ENCODE results near the gene FREM1. TPM values are rescaled to one million over a fixed set of nuclear protein-coding genes. Genes with fewer than 3 reads are reported as not detected.

Gene FREM1
- total RNA-seq, 2 experiments from 2014 or later: not detected

DNA sequence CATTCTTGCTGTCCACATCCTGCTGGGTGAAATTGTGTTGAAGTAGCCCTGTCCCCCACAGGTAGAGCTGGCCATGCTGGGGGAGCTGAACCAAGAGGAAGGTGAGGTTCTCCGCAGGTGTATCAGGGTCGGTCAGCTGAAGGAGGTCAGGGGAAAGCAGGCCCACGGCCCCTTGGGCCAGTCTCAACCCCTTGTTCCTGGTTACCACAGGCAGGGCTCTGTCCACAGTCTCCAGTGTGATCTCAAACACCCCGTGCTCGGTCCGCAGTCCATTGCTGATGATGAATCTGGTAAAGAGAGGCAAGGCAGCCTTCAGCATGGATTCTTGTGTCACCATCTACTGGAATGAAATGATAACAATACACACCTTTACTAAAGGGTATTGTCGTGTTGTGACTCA, 134.3 kb downstream of the FREM1 start:
- H3K27ac Mint-ChIP-seq: no peak overlapping the region
- H3K4me1 Mint-ChIP-seq: no peaks in the 10 kb centered on the region
- H3K4me3 Mint-ChIP-seq: no peak overlapping the region
- POLR2A ChIA-PET: no interaction called here
- ATAC-seq (ENCODE audit: low read depth) (no peak), DNase-seq (no peak)
- H3K27me3 Mint-ChIP-seq: peaks cover 6% of the 10 kb centered on the region
- H3K36me3 Mint-ChIP-seq: no peaks in the 10 kb centered on the region
- H3K9me3 Mint-ChIP-seq: no peaks in the 10 kb centered on the region

DNA sequence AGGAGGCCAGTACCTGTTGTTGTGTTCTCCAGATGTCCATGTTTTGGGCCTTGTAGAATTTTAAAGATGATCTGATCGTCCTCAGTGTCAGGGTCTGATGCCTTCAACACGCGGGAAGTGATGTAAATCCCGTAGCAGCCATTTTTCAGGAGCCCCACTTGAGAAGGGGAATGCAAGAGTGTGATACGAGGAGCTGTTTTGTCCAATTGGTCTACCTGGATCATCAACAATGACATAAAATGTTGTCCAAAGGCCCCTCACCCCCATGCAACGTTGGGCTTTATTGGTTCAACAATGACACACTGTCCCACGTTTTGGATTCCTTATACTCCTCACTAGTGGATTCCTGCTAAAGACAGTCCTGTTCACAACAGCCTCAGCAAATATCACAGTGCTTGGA, 139.6 kb downstream of the FREM1 start:
- Mint-ChIP-seq H3K4me3 (no peak overlapping the region), H3K36me3 (no peaks in the 10 kb centered on the region), H3K27ac (no peak overlapping the region), H3K9me3 (no peaks in the 10 kb centered on the region), H3K27me3 (peaks cover 14% of the 10 kb centered on the region), H3K4me1 (peaks cover 3% of the 10 kb centered on the region)
- ATAC-seq (ENCODE audit: low read depth): no peak
- POLR2A ChIA-PET: no interaction called here
- no peak for DNase-seq

DNA sequence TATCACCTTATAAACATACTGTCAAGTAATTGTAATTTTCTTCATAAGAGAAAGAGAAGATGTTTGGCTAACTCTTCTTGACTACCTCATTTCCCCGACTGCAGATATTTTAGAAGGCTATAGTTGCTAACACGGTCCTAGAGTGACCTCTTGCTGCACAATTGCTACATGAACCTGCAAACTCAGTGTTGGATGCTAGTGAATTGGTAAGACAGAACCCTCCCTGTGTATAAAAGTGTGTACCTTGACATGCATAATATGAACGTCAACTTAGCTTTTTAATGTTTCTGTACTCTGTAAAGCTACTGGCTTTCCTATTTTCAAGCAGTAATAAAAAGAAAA, 141.0 kb downstream of the FREM1 start:
- H3K36me3 Mint-ChIP-seq: no peaks in the 10 kb centered on the region
- no peak for ATAC-seq (ENCODE audit: low read depth)
- POLR2A ChIA-PET: no interaction called here
- no peak for DNase-seq
- H3K27me3 Mint-ChIP-seq: peaks cover 16% of the 10 kb centered on the region
- peaks cover 3% of the 10 kb centered on the region for H3K4me1 Mint-ChIP-seq
- H3K27ac Mint-ChIP-seq: no peak overlapping the region
- H3K4me3 Mint-ChIP-seq: no peak overlapping the region
- no peaks in the 10 kb centered on the region for H3K9me3 Mint-ChIP-seq

DNA sequence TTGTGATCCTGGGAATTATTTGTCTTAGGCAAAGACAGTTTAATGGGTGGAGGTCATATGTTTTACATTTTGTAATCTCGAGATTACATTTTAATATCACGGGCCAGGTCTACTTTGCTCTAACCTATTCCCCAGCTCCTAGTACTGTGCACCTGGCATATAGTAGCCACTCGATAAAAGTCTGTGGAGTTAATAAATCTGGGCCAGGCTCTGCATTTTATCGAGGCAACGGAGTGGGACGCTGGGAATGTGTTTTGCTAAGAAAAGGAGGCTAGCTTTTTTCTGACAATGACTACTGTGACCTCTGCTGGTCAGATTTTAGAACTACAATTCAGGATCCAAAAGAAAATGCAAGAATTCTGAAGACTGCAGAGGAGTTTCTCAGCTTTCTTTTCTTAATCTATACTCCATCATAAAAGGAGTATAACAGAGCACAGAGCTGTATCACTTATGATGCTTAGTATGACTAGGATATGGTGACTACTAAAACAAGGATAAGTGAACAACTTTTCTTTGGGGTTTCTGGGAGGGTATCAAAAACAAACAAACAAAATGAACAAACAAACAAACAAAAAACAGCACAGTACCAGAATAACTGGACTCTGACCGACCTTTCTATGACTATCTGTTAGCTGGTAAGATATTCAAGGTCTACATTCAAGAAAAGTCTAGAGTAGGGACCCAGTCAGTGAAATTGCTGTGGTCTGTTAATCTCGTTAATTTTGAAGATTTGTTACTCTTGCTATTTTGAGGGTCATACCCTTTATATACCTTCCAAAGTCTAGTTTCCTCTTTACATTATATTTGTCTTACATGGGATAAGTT, 141.6 kb downstream of the FREM1 start:
- H3K27ac Mint-ChIP-seq: no peak overlapping the region
- peaks cover 16% of the 10 kb centered on the region for H3K27me3 Mint-ChIP-seq
- H3K9me3 Mint-ChIP-seq: no peaks in the 10 kb centered on the region
- H3K36me3 Mint-ChIP-seq: no peaks in the 10 kb centered on the region
- POLR2A ChIA-PET: no interaction called here
- DNase-seq (no peak), ATAC-seq (ENCODE audit: low read depth) (no peak)
- H3K4me1 Mint-ChIP-seq: peaks cover 3% of the 10 kb centered on the region
- no peak overlapping the region for H3K4me3 Mint-ChIP-seq

DNA sequence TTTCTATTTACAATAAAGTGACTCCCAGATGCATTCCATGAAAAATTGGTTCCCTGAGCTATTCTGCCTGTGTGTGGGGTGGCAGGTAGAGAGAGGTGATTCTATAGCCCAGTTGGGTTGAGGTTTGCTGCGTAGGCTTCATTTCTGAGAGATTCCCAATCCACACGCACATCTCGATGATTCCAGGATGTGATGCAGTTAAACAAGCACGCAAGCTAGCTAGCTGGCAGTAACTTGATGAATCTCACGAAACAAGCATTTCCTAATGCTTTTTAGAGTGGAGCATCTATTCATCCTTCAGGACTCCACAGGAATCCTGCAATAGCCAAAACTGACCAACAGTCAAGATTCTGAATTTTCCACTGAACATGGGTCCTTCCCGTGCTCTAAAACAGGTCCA, 143.9 kb downstream of the FREM1 start:
- H3K27me3 Mint-ChIP-seq: peaks cover 10% of the 10 kb centered on the region
- H3K4me1 Mint-ChIP-seq: peaks cover 3% of the 10 kb centered on the region
- H3K36me3 Mint-ChIP-seq: no peaks in the 10 kb centered on the region
- no peak for DNase-seq
- POLR2A ChIA-PET: no interaction called here
- ATAC-seq (ENCODE audit: low read depth): no peak
- no peak overlapping the region for H3K27ac Mint-ChIP-seq
- no peaks in the 10 kb centered on the region for H3K9me3 Mint-ChIP-seq
- no peak overlapping the region for H3K4me3 Mint-ChIP-seq

DNA sequence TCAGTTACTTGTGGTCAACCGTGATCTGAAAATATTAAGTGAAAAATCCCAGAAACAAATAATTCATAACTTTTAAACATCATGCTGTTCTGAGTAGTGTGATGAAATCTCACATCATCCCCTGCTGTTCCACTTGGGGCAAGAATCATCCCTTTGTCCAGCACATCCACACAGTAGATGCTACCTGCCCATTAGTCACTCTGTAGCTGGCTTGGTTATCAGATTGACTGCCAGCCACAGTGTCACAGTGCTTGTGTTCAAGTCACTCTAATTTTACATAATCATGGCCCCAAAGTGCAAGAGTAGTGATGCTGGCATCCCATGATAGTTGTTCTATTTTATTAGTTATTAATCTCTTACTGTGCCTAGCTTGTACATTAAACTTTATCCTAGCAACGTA, 148.6 kb downstream of the FREM1 start:
- Mint-ChIP-seq H3K9me3 (no peaks in the 10 kb centered on the region), H3K27me3 (peaks cover 4% of the 10 kb centered on the region), H3K4me3 (no peak overlapping the region), H3K36me3 (no peaks in the 10 kb centered on the region), H3K27ac (no peak overlapping the region), H3K4me1 (no peaks in the 10 kb centered on the region)
- DNase-seq (no peak), ATAC-seq (ENCODE audit: low read depth) (no peak)
- POLR2A ChIA-PET: no interaction called here

DNA sequence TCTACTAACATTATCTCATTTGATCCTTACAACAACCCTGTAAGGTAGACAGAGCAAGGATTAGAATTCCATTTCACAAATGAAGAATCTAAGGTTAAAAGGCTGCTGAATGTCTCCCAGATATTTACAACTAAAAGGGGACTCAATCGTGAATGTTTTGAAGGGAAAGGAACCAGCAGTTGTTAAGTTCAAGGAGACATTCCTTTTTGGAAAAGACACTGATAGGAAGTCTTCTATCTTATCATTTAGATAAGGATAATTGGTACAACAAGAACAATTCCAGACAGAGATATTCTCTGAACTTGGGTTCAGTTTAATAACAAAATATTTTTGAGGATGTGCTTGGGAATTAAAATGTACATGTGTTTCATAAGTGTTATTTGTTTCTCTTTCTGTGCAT, 150.2 kb downstream of the FREM1 start:
- H3K36me3 Mint-ChIP-seq: no peaks in the 10 kb centered on the region
- H3K9me3 Mint-ChIP-seq: no peaks in the 10 kb centered on the region
- no peak overlapping the region for H3K4me3 Mint-ChIP-seq
- ATAC-seq (ENCODE audit: low read depth) (no peak), DNase-seq (no peak)
- no peak overlapping the region for H3K27ac Mint-ChIP-seq
- no peaks in the 10 kb centered on the region for H3K4me1 Mint-ChIP-seq
- POLR2A ChIA-PET: no interaction called here
- H3K27me3 Mint-ChIP-seq: peaks cover 4% of the 10 kb centered on the region

DNA sequence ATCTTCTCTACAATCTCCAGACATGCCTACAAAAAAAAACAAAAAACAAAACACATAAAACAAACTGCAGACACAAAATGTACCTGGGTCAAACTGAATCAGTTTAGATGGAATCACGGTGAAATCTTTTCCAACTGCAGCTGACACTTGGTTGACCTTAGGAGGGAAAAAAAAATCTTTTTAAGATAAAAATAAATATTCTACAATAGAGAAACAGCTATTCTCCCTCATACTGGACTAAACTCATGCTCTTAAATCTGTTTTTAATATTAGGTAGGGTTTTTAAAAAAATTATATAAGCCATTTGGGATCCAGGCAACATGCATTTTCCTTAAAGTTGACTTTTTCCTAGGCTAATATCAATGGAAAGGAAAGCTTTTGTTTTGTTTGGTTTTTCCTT, 153.9 kb downstream of the FREM1 start:
- ATAC-seq (ENCODE audit: low read depth): no peak
- H3K36me3 Mint-ChIP-seq: no peaks in the 10 kb centered on the region

DNA sequence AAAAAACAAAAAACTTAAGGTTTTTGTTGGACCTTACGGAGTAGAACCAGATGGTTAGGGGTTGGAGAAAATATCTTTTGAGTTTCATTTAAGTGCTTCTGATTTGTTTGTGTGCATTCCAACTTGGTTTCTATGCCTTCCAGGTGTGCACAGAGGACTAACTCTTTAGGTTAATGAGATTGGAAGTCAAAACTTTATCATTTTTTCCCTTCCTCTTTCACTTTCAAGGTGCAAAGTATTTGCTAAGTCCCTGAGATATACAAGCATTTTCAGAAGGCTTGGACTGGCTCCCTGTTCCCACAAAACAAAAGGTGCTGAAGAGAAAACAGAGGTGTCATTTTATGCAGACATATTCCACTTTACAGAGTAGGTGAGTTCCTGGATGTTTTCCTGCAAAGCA, 157.4 kb downstream of the FREM1 start:
- DNase-seq (no peak), ATAC-seq (ENCODE audit: low read depth) (no peak)
- Mint-ChIP-seq H3K27ac (no peak overlapping the region), H3K27me3 (peaks cover 26% of the 10 kb centered on the region), H3K36me3 (no peaks in the 10 kb centered on the region), H3K4me1 (no peaks in the 10 kb centered on the region), H3K4me3 (no peak overlapping the region), H3K9me3 (no peaks in the 10 kb centered on the region)
- POLR2A ChIA-PET: no interaction called here

More for the DNA sequence above, 153.9 kb downstream of the FREM1 start:
- Mint-ChIP-seq H3K4me1 (no peaks in the 10 kb centered on the region), H3K4me3 (no peak overlapping the region), H3K9me3 (no peaks in the 10 kb centered on the region), H3K27ac (no peak overlapping the region), H3K27me3 (peaks cover 14% of the 10 kb centered on the region)
- no peak for DNase-seq
- POLR2A ChIA-PET: no interaction called here

DNA sequence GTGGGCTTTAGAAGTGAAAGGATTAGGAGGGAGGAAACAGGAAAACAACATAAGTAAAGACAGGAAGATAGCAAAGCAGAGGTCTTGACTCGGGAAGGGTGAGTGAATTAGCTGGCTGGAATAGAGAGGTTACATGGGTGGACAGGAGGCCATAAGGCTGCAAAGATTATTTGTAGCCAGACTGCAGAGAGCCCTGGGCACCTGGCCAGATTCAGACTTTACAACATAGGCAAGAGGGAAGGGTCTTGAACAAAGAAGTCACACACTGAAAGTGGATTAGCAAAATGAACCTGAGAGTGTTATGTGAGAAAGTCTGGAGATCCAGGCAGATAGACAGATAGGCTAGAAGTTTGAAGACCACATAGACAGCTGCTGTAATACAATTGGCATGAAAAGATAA, 158.0 kb downstream of the FREM1 start:
- H3K4me1 Mint-ChIP-seq: no peaks in the 10 kb centered on the region
- H3K9me3 Mint-ChIP-seq: no peaks in the 10 kb centered on the region
- ATAC-seq (ENCODE audit: low read depth): no peak
- no peak for DNase-seq
- peaks cover 26% of the 10 kb centered on the region for H3K27me3 Mint-ChIP-seq
- POLR2A ChIA-PET: no interaction called here
- H3K27ac Mint-ChIP-seq: no peak overlapping the region
- H3K36me3 Mint-ChIP-seq: no peaks in the 10 kb centered on the region
- H3K4me3 Mint-ChIP-seq: no peak overlapping the region

DNA sequence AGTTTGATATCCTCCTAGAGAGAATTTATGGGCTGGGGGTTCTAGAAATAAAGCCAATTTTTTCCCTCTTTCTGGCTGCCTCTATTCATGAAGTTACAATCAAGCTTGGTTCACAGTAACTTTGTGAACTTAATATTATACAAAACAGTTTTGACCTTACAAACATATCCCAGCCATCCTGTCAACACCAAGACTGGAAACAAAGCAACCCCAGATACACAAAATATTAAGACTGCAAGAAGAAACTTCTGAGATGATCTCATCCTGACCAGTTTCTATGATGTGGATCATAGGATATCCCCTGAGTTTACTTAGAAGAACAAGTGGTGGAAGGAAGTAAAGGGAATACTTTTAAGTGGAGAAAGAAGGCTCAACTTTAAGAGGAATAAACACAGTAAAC, 159.4 kb downstream of the FREM1 start:
- POLR2A ChIA-PET: no interaction called here
- Mint-ChIP-seq H3K4me1 (no peaks in the 10 kb centered on the region), H3K4me3 (no peak overlapping the region)

DNA sequence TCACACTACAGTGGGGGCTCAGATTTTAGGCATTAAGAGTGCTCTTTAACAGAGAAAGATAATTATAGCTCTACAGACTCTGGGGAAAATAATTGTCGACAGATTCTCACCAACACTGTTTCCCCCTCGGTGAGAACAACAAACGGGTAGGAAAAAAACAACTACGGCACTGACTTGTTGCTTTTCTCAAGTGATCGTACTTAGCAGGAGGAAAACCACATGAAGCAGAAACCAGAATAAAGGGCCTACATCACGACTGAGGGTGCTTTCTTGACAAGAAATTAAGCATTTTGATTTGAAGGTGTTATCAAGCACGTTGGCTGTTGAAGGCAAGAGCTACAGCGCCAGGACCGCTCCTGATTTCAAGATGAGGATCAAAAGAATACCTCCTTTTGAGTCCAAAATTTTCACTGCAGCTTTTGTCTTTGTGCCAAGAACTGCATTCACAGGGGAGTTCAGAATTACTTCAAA, 160.5 kb downstream of the FREM1 start:
- Mint-ChIP-seq H3K4me1 (no peaks in the 10 kb centered on the region), H3K27ac (no peak overlapping the region), H3K27me3 (peaks cover 27% of the 10 kb centered on the region), H3K9me3 (no peaks in the 10 kb centered on the region), H3K4me3 (no peak overlapping the region), H3K36me3 (no peaks in the 10 kb centered on the region)
- POLR2A ChIA-PET: no interaction called here
- DNase-seq (no peak), ATAC-seq (ENCODE audit: low read depth) (no peak)

More for the DNA sequence above, 159.4 kb downstream of the FREM1 start:
- Mint-ChIP-seq H3K27me3 (peaks cover 26% of the 10 kb centered on the region), H3K36me3 (no peaks in the 10 kb centered on the region), H3K9me3 (no peaks in the 10 kb centered on the region), H3K27ac (no peak overlapping the region)
- DNase-seq: no peak
- ATAC-seq (ENCODE audit: low read depth): no peak

DNA sequence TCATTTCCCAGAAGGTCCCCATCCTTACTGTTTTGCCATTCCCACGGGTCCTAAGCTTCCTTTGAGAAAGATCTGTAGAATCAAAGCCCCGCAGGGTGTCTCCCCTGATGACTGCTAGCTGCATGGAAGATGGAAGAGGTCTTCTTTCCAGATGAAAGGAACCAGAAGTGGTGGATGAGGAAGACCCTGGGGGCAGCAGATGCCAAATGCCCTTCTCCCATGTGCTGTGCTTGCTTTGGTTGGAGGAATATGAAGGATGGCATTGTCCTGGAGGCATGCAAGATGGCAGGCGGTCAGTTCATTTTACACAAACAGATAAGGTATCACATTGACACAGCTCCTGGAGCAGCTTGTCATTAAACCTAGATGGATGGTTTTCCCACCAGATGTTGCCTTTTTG, 161.9 kb downstream of the FREM1 start:
- peaks cover 20% of the 10 kb centered on the region for H3K27me3 Mint-ChIP-seq
- no peak for DNase-seq
- no peaks in the 10 kb centered on the region for H3K9me3 Mint-ChIP-seq
- H3K36me3 Mint-ChIP-seq: no peaks in the 10 kb centered on the region
- no peaks in the 10 kb centered on the region for H3K4me1 Mint-ChIP-seq
- no peak overlapping the region for H3K27ac Mint-ChIP-seq
- H3K4me3 Mint-ChIP-seq: no peak overlapping the region
- ATAC-seq (ENCODE audit: low read depth): no peak
- POLR2A ChIA-PET: no interaction called here

DNA sequence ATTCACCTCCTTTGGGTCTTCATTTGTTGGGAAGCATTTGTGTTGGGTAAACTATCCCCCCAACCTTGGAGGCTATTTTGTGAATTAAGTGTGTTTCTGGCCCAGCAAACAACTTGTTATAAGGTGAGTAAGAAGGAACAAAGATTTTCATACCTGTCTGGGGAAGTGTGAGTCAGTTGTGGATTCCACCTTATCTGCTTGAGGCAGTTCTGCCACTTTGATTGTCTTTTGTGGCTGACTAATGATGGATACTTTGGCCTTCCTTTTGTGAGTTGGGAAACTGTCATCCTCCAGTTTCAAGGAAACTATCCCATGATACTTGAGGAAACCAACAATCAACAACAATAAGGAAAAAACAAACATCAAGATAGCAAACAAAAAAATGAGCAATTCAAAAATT, 163.1 kb downstream of the FREM1 start:
- Mint-ChIP-seq H3K36me3 (no peaks in the 10 kb centered on the region), H3K27me3 (peaks cover 20% of the 10 kb centered on the region), H3K4me3 (no peak overlapping the region), H3K27ac (no peak overlapping the region), H3K4me1 (no peaks in the 10 kb centered on the region), H3K9me3 (no peaks in the 10 kb centered on the region)
- ATAC-seq (ENCODE audit: low read depth) (no peak), DNase-seq (no peak)
- POLR2A ChIA-PET: no interaction called here

DNA sequence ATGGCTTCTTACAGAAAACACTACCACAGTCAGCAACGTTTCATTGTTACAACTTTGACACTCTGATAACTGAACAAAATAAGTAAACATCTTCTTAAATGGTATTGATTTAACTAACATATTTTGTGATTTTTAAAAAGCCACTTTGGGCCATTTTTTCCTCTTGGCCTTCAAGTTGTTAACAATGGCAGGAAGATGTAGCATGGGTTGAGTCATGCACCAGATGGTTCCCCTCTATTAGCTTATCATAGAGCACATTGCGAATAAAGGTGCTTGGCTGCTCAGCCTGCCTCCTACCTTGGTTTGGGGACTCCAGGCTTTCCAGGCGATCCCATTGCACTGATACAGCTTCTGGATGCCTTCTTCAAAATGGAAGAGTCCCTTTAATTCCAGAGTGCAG, 163.6 kb downstream of the FREM1 start:
- no peak overlapping the region for H3K4me3 Mint-ChIP-seq
- H3K36me3 Mint-ChIP-seq: no peaks in the 10 kb centered on the region
- peaks cover 20% of the 10 kb centered on the region for H3K27me3 Mint-ChIP-seq
- POLR2A ChIA-PET: no interaction called here
- no peak for DNase-seq
- H3K4me1 Mint-ChIP-seq: no peaks in the 10 kb centered on the region
- no peak for ATAC-seq (ENCODE audit: low read depth)
- H3K9me3 Mint-ChIP-seq: no peaks in the 10 kb centered on the region
- H3K27ac Mint-ChIP-seq: no peak overlapping the region

All from activated naive CD8-positive, alpha-beta T cell treated with anti-CD3 and anti-CD28 coated beads, Interleukin-2, amount 10 ng/mL, durations not matched to agents 7 days and 5 days (primary cell).